HG03175 (cell line): ENCODE results near the gene SLC7A9.
"Not testable (repeated sequence)": the region's sequence is repeated elsewhere in the genome, so short reads cannot be mapped to it uniquely, and the experiment has no call there.

Experiments used
- ATAC-seq: cut with Tn5 transposase; IDR thresholded peaks from one replicate; pipeline ENCODE4 v1.9.1; 2021; ENCODE audit warnings: mild to moderate bottlenecking, moderate library complexity; ENCODE audit not compliant: unreplicated experiment

SLC7A9 gene

GRCh38 chr19:32864318-32865007 lies 5.1 kb downstream of the SLC7A9 start:
- no peak for ATAC-seq

GRCh38 chr19:32863841-32864240 lies 5.7 kb downstream of the SLC7A9 start:
- ATAC-seq: no peak

GRCh38 chr19:32863301-32863700 lies 6.3 kb downstream of the SLC7A9 start:
- ATAC-seq: no peak

DNA sequence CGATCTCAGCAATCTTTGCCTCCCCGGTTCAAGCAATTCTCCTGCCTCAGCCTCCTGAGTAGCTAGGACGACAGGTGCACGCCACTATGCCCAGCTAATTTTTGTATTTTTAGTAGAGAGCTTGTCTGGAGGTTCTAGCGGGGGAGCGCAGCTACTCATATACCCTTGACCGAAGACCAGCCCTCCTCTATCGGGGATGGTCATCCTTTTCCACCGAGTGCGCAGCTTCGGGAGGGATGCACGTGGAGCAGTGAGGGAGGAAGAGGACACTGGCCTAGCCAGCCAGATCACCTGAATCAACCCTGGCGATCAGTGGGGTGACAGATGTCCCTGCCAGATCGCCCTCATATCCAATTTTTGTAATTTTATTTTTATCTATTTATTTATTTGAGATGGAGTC lies 6.8 kb downstream of the SLC7A9 start:
- no peak for ATAC-seq

DNA sequence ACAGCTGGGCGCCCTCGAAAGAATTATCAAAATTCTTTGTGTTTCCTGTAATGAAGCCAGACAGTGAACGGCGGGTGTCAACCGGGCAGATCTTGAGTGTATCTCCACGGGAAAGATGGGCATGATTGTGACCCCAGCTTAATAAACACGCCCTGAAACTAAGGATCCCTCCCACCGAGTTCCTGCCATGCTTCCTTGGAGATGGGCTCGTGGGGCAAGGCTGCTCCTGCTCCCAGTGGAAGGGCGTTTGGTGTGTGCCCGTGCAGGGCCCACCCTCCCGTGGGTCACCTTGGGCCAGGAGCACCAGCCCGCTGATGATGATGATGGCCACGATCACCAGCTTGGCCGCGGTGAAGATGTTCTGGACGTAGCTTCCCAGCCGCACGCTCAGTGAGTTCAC lies 7.4 kb downstream of the SLC7A9 start:
- ATAC-seq: no peak

GRCh38 chr19:32861596-32861995 lies 8.0 kb downstream of the SLC7A9 start:
- no peak for ATAC-seq

- ATAC-seq: no peak
Observed at GRCh38 chr19:32859591-32859990, 10.0 kb downstream of the SLC7A9 start.

DNA sequence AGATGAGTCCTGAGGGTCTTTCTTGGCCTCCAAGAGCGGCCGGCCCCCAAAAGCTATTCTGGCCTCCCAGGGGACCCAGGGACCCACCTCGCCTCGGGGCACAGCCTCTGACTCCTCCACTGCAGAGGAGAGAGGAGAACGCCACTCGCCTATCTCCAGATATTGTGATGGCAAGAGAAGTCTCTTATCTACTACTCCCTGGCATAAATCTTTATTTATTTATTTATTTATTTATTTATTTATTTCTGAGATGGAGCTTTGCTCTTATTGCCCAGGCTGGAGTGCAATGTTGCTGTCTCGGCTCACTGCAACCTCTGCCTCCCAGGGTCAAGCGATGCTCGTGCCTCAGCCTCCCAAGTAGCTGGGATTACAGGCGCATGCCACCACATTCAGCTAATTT lies 11.0 kb downstream of the SLC7A9 start:
- ATAC-seq: no peak

DNA sequence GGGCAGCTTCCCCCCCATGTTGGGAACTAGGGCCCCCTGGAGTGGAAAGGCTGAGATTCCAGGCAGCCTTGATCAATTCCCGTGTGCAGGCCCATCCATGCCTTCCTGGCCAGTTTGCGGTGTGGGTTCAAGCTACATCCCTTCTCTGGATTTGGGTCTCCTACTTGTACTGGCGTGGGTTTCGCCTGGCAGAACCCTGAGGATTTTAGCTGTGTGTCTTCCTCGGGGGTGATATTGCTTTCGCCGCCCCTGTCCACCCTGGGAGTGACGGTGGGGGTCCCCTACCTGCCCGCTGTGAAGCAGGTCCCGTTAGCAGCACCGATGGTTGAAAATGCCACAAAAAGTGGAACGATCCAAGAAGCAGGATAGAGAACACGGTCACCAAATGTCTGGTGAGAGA lies 11.4 kb downstream of the SLC7A9 start:
- no peak for ATAC-seq

DNA sequence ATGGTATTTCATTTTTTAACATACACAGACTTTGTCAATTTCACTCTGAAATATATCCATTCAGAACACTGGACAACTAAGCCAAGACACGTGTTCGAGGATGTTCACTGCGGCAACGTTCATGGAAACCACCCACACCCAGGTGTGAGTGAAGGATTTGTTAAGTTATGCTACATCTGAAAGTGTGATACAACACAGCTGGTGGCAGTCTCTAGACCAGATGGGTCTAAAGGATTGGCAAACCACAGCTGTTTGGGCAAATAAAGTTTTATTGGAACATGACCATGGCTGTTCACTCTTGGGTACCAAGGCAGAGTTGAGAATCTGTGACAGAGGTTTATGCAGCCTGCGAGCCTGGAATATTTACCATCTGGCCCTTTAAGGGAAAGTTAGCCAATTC lies 12.0 kb downstream of the SLC7A9 start:
- ATAC-seq: no peak

DNA sequence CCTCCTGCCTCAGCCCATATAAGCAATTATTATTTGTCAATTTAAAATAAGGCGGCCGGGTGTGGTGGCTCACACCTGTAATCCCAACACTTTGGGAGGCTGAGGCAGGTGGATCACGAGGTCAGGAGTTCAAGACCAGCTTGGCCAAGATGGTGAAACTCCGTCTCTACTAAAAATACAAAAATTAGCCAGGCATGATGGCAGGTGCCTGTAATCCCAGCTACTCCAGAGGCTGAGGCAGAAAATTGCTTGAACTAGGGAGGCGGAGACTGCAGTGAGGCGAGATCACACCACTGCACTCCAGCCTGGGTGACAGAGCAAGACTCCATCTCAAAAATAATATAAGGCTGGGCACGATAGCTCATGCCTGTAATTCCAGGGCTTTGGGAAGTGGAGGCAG lies 12.7 kb downstream of the SLC7A9 start:
- not testable (repeated sequence) for ATAC-seq

GRCh38 chr19:32852216-32852615 lies 17.4 kb downstream of the SLC7A9 start:
- no peak for ATAC-seq

- ATAC-seq: not testable (repeated sequence)
Observed at GRCh38 chr19:32848035-32848434, 21.5 kb downstream of the SLC7A9 start.

- no peak for ATAC-seq
Observed at GRCh38 chr19:32843716-32844245, 25.8 kb downstream of the SLC7A9 start.

- no peak for ATAC-seq
Observed at GRCh38 chr19:32842061-32842460, 27.5 kb downstream of the SLC7A9 start.

DNA sequence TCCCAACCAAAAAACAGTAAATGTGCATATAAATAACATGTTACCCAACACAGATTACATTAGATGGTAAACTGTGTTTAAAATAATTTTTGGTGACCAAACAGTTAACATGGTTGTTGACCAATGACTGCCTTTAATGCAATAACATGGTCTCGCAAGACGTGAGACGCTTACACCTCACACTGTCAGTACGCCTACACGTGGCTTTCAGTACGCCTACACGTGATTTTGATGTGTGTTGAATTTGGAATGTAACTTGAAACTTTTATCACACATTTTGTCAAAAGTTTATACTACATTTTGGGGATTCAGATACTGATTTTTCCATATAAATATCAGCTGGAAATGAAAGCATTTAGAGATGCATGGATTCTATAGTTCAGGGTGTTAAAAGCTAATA lies 32.0 kb downstream of the SLC7A9 start:
- ATAC-seq: no peak

GRCh38 chr19:32833388-32833787 lies 36.2 kb downstream of the SLC7A9 start:
- not testable (repeated sequence) for ATAC-seq

DNA sequence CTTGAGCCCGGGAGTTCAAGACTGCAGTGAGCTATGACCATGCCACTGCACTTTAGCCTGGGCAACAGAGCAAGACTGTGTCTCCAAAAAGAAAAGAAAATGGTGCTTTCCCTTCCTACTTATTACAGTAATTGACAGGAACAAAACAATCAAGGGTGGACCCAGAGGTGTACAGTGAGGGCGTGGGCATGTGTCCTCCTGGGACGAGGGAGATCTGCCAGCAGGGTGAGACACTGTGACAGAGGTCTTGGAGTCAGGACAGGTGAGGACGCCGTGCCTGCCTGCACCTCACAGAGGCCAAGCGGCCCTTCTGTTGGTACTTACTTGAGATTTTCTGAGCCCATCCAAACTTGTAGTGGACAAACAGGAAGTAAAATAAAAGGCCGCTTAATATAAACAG lies 36.7 kb downstream of the SLC7A9 start:
- not testable (repeated sequence) for ATAC-seq

DNA sequence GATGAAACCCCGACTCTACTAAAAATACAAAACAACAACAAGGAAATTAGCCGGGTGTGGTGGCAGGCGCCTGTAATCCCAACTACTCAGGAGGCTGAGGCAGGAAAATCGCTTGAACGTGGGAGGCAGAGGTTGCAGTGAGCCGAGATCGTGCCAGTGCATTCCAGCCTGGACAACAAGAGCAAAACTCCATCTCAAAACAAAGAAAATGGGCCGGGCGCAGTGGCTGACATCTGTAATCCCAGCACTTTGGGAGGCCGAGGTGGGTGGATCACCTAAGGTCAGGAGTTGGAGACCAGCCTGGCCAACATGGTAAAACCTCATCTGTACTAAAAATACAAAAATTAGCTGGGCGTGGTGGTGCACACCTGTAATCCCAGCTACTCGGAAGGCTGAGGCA lies 37.5 kb downstream of the SLC7A9 start:
- ATAC-seq: not testable (repeated sequence)

GRCh38 chr19:32831611-32832010 lies 38.0 kb downstream of the SLC7A9 start:
- no peak for ATAC-seq

DNA sequence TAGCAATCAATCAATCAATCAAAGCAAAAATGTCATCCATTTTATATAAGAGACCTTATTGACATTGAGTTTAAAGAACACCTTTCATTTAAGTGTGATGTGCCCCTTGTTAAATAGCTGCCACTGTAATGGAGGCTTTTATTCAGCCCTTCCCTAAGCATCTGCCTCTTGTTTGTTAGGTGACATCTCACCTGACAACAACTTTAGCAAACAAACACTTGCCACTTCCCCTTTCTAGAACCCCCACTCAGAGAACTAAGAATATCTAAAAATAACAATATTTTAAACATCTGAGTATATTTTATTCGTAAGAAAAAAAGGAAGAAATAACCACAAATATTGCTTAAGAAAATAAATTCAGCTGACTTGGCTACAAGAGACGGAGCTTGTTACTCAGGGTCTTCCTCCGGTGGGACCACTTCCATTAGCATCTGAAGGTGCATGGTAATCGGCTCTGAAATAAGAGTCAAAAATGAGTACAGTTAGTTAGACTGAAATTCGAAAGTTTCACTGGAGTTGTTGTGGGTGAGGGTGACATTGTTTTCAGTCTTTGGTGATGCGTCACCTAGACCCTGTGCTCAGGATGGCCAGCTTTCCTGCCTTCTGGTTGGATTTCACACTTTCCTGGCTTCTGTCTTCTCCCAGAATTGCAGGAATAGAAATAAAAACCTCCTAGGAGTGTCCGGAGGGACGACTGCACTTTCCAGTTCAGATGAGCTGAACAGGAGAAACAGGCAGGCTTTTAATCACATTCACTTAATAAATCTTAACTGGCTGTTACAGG lies 39.1 kb downstream of the SLC7A9 start:
- ATAC-seq: no peak

GRCh38 chr19:32829345-32829896 lies 40.1 kb downstream of the SLC7A9 start:
- ATAC-seq: no peak
